GM21515 (cell line): ENCODE results near the gene GOLPH3.
"Not testable (repeated sequence)": the region's sequence is repeated elsewhere in the genome, so short reads cannot be mapped to it uniquely, and the experiment has no call there.

Experiments used
- ATAC-seq: cut with Tn5 transposase; IDR thresholded peaks from one replicate; pipeline ENCODE4 v1.9.1; 2021; ENCODE audit not compliant: unreplicated experiment

The GOLPH3 gene

DNA sequence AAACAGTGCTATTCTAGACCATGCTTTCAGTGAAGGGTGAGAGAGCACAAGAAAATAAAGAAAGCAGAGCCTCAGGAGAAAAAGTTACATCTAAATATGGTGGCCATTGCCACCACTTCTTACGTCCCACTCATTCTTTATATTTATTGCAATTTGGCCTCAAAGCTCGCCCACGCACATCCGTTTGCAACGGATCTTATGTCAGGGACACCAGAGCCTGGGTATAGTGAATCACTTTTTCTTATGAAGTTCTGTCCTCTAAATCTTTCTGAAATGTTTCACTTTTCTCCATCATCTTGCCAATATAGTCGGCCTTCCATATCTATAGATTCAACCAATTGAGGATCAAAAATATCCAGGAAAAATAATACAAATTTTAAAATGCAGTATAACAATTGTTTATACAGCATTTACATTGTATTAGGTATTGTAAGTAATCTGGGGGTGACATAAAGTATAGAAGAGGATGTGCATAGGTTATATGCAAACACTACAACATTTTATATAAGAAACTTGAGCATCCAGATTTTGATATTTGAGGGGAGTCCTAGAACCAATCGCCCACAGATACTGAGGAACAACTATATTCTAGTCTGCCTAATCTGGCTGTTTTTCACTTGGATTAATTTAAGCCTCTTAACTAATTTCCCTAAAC lies 35.2 kb downstream of the GOLPH3 start:
- ATAC-seq: no peak

DNA sequence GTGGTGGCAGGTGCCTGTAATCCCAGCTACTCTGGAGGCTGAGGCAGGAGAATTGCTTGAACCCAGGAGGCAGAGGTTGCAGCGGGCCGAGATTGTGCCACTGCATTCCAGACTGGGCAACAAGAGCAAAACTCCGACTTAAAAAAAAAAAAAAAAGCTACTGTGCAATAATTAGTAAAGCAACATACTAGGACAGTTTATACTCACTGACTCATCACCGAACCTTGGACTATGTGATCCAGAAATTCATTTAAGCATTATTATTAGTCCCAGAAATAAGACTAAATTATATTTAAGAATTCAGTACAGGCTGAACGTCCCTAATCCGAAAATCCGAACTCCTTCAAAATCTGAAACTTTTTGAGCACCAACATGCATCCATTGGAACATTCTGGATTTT lies 37.8 kb downstream of the GOLPH3 start:
- no peak for ATAC-seq

DNA sequence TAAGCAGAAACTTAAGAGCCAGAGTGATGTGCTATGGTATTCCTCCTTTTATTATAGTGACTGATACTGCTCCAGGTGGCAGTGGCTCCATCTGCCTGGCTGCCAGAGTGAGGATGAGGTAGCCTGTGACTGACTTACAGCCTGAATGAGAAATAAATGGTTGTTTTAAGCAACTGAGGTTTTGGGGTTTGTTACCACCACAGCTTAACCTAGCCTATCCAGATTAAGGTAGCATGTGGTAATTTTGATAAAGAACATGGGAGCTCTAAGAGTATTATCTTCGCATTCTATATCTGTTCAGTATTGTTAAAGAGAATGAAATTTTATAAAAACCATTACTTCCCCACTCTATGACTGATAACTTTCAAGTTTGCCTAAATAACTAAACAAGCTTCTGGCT lies 39.0 kb downstream of the GOLPH3 start:
- no peak for ATAC-seq

DNA sequence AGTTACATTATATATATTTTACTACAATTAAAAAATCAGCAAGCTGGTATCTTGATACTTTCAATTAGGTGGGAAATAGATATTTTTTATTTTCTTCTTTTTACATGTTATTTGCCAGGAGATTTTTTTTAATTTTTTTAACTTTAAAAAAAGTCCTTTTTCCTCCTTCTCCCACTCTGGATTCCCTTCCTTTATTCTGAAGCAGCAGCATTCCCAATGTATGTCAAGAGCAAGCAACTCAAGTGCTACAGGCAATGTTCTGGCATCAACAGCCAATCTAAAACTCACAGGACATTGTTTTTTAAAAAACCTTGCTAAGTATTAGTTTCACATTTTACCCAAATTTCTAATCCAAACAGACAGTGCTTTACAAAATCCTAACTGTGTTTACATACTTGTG lies 41.4 kb downstream of the GOLPH3 start:
- no peak for ATAC-seq

DNA sequence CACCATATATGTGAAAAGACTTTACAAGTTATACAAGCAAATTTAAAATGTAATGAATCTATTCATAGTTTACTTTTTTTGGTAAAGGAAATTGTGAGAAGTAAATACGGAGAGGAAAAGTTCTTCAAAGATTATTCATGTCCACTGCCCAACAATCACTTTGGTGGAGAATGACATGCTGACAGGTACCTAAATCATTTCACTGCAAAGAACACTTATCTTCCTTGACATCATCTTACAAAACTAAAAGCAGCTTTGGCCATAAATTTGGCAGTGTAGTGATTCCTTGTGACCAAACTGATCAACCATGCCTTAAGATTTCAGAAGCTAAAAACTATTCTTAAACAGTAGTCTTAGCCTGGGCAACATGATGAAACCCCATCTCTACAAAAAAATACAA lies 42.5 kb downstream of the GOLPH3 start:
- no peak for ATAC-seq

DNA sequence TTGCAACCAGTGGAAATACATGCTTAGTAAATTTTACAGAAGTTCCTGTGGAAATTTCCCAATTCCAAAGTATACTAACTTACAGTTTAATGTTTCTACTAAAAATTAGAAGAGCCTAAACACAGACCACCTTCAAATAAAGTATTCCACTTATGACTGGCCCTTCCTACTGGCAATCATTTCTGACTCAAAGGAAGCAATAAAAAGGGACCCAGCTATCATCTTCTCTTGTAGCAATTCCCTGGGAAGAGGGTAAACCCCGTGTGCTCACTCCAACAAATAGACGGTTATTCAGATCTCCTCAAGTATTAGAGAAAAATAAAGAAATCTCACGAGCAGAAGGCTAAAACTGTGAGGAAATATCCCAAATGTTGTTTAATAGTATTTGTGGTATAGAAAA lies 43.3 kb downstream of the GOLPH3 start:
- ATAC-seq: no peak

DNA sequence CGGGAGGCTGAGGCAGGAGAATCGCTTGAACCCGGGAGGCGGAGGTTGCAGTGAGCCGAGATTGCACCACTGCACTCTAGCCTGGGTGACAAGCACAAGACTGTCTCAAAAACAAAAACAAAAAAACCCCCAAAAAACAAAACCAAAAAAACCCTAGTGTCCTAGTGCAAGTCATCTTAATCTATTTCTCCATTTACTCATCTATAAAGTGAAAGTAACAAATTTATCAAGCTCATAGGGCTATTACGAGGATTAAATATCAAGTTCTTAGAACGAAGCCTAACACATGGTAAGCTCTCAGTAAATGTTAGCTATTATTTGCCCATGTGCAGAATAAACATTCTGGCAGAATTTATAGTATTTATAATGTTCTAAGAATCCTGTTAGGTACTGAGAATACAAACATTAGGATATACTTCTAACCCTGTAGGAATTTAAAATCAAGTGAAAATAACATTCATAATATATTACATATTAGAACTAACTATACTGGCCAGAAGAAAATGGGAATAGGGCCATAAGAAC lies 45.0 kb downstream of the GOLPH3 start:
- no peak for ATAC-seq

DNA sequence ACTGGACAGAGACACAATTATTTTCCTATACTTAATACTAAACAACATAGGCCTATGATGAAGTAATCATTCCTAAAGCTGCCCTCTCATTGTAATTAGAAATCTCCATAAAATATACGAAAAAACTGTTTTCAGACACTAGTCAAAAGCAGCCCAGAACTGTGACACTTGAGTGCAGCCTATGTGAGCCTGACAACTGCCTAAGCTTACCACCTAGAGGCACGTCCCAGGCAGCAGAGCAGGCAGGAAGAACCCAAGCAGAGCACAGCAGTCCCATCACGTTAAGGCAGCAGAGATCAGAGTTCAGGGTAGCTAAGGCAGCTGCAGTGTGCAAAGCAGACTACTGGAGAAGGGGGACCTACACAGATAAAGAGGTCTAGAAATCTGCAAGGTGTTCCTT lies 46.4 kb downstream of the GOLPH3 start:
- ATAC-seq: no peak

DNA sequence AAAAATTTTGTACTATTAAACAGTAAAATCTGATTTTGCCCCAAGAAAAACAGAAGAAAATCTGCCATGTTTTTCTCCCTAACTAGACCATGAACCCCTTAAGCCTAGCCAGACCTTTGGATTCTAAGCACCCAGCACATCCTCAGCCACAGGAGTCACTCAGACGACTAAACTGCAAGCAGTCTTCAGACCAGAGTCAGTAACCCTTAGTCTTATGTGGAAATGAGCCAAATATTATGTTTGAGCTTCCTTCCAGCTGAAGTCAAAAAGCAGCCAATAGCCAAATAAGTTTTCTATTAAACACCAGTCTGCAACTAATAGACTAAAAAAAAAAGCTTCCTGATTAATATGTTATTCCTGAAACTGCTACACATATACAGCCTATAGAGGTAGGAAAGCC lies 47.4 kb downstream of the GOLPH3 start:
- ATAC-seq: no peak

DNA sequence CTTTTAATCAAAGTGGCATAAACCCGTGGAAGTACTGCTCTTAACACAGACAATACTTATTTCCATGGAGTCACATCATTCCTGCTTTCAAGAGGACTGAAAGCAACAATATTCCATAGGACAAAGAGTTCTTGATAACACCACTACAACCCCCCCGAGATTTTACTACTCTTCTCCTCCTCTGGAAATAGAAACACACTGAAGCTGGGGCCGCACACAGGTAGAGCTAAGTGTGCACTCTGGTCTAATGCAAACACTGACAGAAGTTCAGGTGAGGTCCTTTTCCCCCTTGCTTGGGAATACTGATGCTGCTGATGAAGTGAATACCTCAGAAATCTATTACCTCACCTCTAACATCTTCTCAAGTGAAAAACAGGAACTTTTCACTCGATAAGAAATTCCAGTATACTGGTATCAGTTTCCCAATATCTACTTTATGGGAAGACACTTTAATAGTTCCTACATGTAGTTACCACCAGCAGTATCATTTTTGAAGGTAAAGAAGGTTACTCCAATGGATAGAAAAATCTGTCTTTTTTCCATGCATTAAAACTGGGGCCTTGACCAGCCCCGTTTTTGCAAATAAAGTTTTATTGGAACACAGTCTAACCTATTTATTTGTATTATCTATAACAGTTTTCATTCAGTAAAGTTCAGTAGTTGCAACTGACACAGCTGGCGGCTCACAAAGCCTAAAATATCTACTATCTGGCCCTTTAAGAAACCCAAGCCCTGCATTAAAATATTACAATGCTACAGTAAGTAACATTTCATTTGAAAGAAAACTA lies 50.0 kb downstream of the GOLPH3 start:
- ATAC-seq: no peak

DNA sequence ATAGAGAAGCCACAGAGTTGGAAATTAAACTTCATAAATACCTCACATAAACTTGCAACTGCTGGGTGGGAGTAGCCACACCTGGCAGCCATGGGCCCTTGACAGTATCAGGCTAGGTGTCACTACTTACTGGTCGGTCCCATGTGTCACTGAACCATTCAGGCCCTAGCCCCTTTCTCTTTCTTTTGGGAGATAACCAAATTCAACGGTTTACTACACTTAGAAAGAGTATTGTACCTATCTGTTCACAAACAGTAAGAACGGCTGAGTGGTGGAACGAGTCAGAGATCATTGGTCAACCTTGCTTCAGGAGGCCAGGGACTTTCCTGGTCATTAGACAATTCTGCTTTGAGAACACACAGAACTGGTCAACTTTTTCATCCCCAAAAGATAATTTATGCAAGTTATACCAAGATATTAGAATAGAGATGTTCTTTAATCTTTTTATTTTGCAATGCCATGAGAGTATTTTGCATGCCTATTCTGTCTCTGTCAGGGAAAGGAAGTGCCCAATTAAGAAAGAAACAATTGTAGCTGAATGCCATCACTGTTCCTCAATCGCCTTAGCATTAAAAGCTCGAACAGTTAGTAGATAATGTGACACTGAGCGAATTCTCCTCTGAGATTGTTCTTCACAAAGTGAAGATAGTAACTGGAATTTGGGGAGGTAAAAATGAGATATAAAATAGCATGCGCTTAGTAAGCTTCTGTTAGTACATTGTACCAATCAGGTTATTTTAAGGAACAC lies 50.9 kb downstream of the GOLPH3 start:
- no peak for ATAC-seq

DNA sequence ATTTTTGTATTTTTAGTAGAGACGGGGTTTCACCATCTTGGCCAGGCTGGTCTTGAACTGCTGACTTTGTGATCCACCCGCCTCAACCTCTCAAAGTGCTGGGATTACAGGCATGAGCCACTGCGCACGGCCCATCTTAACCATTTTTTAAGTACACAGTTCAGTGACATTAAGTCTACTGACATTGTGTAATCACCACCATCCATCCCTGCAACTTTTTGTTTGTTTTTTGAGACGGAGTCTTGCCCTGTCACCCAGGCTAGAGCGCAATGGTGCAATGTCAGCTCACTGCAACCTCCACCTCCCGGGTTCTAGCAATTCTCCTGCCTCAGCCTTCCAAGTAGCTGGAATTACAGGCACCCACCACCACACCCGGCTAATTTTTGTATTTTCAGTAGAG lies 55.2 kb downstream of the GOLPH3 start:
- ATAC-seq: not testable (repeated sequence)

DNA sequence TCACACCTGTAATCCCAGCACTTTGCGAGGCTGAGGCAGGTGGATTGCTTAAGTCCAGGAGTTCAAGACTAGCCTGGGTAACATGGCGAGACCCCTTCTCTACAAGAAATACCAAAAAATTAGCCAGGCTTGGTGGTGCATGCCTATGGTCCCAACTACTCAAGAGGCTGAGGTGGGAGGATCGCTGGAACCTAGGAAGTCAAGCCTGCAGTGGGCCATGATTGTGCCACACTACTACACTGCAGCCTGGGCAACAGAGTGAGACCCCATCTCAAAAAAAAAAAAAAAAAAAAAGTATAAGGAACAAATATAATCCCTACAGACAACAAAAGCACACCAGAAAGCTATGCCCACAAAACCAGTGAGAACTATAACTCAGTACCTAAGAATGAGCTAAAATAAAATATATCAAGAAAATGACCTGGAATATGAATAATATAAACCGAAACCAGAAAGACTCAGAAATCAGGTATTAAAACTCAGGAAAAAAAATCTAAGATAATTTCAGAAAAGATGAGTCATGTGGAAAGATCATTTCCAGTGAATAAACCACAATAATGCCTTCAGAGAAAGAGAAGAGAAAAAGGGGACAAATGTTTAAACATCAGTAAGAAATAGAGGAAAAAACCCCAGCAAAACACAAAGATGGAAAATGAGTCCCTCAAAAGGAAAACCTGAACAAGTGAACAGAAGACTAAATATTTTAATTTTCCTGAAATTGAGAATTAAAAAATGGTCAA lies 57.4 kb downstream of the GOLPH3 start:
- ATAC-seq: no peak

DNA sequence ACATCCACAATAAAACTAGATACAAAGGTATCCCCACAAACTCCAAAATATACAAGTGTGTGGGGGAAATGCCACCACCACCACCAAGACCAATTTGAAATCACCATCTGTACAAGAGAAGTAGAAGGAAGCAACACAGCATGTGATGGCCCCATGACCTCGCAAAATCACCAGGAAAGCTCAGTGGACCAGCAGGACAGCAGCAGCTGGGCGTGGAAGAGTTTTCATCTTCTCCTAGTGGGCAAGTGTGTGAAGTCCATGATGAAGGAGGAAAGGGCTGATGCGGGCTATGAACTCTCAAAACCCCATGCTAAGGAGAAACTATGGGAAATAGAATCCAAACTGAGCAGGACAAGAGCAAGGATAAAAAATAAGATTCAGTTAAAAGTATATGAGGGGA lies 58.1 kb downstream of the GOLPH3 start:
- ATAC-seq: no peak

DNA sequence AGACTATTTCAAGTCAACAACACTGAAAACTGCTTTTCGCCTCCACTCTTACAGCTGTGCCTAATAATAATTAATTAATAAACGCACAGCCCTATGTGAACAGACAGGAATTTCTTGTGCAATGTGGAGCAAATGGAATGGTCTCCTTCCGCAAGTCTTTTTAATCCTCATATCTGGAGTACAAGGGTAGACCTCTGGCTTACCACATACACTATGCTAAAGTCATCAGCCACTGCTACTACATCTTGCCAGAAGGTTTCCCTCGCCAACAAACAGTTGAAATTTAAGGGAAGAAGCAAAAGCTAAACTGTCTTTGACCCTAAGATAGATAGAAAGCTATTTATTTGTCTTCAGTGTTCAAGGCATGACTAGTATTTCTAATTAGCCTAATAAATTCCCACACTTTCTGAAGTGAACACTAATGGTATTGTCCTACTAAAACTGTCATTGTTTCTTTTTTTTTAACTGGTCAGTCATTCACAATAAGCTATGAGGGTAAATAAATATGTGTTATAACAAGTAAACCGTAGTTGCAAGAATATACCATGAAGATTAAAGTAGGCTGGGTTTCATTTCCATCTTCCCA lies 63.9 kb downstream of the GOLPH3 start:
- no peak for ATAC-seq

DNA sequence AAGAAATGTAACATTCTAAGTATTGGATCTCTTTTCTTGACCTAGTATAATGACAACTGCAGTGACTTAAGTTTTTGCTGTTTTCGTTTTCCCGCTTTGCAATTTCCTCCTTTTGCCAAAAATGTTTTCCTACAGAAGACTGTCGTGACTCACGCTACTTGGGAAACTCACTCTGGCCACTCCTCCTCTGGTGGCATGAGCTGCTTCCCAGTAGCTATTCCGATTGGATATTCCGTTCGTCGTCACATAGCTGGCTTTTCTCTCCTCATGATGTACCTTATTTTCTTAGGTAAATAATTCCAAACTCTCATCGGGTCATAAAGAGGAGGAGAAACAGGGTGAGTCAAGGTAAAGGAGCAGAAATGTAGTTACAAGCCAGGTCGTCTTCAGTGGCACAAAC lies 64.9 kb downstream of the GOLPH3 start:
- no peak for ATAC-seq

DNA sequence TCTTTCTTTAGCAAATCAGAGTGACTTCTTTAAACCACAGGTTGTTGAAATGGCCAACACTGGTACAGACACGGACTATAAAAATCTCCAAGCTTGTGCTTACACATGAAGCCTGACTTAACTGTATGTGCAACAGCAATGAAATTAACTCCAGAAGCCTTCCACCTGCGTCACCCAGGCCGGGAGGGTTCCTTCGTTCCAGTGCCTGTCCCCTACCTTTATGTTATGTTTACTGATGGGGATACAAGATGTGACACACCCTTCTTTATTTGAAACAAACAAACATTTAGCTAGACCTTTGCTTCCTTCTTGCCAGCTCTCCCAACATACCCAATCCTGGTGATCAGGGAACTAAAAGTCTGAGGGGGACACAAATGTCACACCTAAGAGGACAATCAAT lies 66.0 kb downstream of the GOLPH3 start:
- no peak for ATAC-seq

DNA sequence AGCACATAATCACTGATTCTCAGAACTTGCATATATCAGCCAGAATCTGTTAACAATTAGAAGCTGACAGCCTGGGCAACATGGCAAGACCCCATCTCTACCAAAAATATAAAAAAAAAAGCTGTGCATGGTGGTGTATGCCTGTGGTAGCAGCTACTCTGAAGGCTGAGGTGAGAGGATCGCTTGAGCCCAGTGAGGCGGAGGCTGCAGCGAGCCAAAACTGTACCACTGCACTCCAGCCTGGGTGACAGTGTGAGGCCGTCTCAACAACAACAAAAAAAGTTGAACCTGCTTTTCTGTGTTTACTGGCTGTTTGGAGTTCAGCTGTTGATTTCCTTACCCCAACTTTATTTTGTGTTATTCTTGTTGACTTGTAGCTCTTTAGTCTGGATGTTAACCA lies 66.8 kb downstream of the GOLPH3 start:
- ATAC-seq: no peak

DNA sequence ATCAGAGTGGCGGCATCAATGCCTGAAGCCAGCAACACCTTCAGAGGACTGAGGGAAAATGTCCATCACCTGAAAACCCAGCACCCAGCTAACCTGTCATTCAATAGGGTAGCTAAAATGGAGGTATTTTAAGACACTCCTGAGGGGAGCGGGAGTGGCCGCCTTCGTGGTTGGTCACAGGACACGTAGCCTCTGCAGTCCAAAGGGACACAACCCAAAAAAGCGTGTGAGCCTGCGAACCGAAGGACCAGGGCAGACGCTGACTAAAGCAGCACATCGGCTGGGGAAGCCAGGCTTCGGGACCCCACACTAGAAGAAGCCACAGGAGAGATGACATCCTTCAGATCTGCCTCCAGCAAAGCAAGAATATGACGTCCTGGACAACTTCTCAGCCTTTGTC lies 70.6 kb downstream of the GOLPH3 start:
- no peak for ATAC-seq

DNA sequence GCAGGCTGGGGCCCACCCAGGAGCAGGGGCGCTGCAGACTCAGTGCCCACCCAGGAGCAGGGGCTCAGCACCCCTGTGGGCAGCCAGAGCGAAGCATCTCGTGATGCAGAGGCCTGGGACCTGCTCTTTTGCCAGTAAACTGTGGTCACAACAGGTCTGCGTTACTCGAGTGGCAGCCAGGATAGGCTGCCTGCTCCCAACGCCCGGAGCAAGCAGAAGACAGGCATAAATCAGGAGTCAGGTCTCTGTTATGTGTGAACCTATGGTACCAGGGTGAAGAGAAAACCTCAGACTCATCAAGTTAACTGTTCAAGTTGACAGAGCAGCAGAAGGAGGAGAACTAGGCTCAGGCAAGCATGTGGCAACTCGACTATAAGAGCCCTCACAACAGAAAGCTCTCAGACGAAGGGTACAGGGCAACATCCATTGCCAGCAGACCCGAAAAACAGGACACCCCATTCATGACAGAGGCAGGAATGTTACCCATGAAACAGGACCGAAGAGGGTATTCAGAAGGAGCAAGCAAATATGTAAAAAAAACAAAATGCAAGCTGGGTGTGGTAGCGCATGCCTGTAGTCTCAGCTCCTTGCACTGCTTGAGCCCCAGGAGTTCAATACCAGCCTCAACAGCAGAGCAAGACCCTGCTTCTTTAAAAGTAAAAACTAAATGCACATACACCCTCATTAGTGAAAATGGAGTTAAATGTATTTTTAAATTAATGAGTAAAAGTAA lies 71.7 kb downstream of the GOLPH3 start:
- no peak for ATAC-seq
